K562 (cell line): ENCODE data around the gene SCAMP5. TPM values are rescaled to one million over a fixed set of nuclear protein-coding genes. Genes with fewer than 3 reads are reported as not detected.

Experiments
- ATAC-seq: fragments of 200-7000 bp; cut with Tn5 transposase; 3 replicates; pipeline ENCODE4 v1.9.1; 2020; ENCODE audit warnings: moderate library complexity
- BruUV-seq: library from RNA; stranded (reverse); fragments of 400-500 nt; replicated peaks from 2 replicates; lab custom pipeline; 2021; lab: Mats Ljungman, UMichigan
- CTCF ChIA-PET: fragments of 300-600 bp; formaldehyde crosslinking; extraction: SDS; loops from one replicate; lab custom pipeline; 2021; ENCODE audit warnings: low intra/inter-chr PET ratio; lab: Yijun Ruan, JAX
- POLR2A ChIA-PET: fragments of 300-600, 350-650 bp; sonication (Branson Sonifier 250); formaldehyde crosslinking; extraction: SDS; loops from one replicate; lab custom pipeline; 2021; ENCODE audit warnings: antibody characterized with exemption, inconsistent platforms; lab: Yijun Ruan, JAX
- DNase-seq, 4 experiments: peaks; one replicate each; pipeline versions ENCODE4 v3.0.0 to v3.0.0-alpha.2; 2011 to 2018; ENCODE audit warnings: low spot score in 3 of 4, mixed read lengths in 3 of 4; ENCODE audit errors: extremely low read depth in 1 of 4
- FAIRE-seq: peaks from 2 replicates; lab custom pipeline; 2011; peaks lifted over from hg19 to GRCh38; lab: Jason Lieb, UNC
- H2AFZ ChIP-seq: 2 replicates; pipeline ENCODE4 v1.6.0; 2011; ENCODE audit warnings: low read depth, low read length, control low read depth, inconsistent platforms
- H3K27ac ChIP-seq: fragments of 200-600 bp; 3 replicates; pipeline ENCODE4 v1.8.0; 2011; ENCODE audit warnings: low read depth, mild to moderate bottlenecking, control low read depth, inconsistent platforms, low read length, moderate library complexity, mixed read lengths; ENCODE audit errors: extremely low read depth
- H3K27me3 ChIP-seq, 2 experiments: fragments of 300-600 bp in 1 of 2; 2 replicates in 1 of 2; 3 replicates in 1 of 2; pipeline versions ENCODE4 v1.6.0 to v1.8.0; 2011; ENCODE audit warnings: inconsistent platforms in 2 of 2, low read length in 2 of 2, mild to moderate bottlenecking in 1 of 2, mixed read lengths in 1 of 2, moderate library complexity in 1 of 2; ENCODE audit not compliant: control insufficient read depth in 2 of 2, insufficient read depth in 2 of 2
- H3K36me3 ChIP-seq: fragments of 300-600 bp; 3 replicates; pipeline ENCODE4 v1.8.0; 2011; ENCODE audit warnings: mild to moderate bottlenecking, low read length, inconsistent platforms; ENCODE audit not compliant: control insufficient read depth, insufficient read depth
- H3K4me1 ChIP-seq, 2 experiments: fragments of 200-600 bp in 1 of 2; replicated peaks in 1 of 2; 2 replicates in 1 of 2; 3 replicates in 1 of 2; pipeline versions ENCODE4 v1.5.1 to v1.8.0; 2011; ENCODE audit warnings: inconsistent platforms in 2 of 2, low read length in 2 of 2, mild to moderate bottlenecking in 1 of 2, mixed read lengths in 1 of 2, moderate library complexity in 1 of 2; ENCODE audit not compliant: control insufficient read depth in 2 of 2, insufficient read depth in 2 of 2
- H3K4me2 ChIP-seq: 2 replicates; pipeline ENCODE4 v1.6.1; 2011; ENCODE audit warnings: low read length, control low read depth, inconsistent platforms, mixed read lengths; ENCODE audit not compliant: insufficient read depth
- H3K4me3 ChIP-seq: fragments of 200-600 bp; sonication (generic), shearing (Covaris generic); 2 replicates; pipeline ENCODE4 v1.5.1; 2016; ENCODE audit warnings: control low read depth, inconsistent platforms
- H3K79me2 ChIP-seq: fragments of 200-600 bp; 3 replicates; pipeline ENCODE4 v1.8.0; 2011; ENCODE audit warnings: low read length, inconsistent platforms; ENCODE audit not compliant: control insufficient read depth, insufficient read depth
- H3K9ac ChIP-seq, 2 experiments: 2 replicates each; pipeline versions ENCODE4 v1.6.0 to v1.6.1; 2011; ENCODE audit warnings: low read depth in 2 of 2, low read length in 2 of 2, control low read depth in 1 of 2, inconsistent platforms in 1 of 2, mild to moderate bottlenecking in 1 of 2, mixed read lengths in 1 of 2; ENCODE audit not compliant: insufficient read depth in 1 of 2
- H3K9me1 ChIP-seq: one replicate; pipeline ENCODE4 v1.6.0; 2011; ENCODE audit warnings: inconsistent platforms, mild to moderate bottlenecking, low read length, moderate library complexity; ENCODE audit not compliant: control insufficient read depth, insufficient read depth
- H3K9me3 ChIP-seq: replicated peaks from 2 replicates; pipeline ENCODE4 v1.5.1; 2011; ENCODE audit warnings: low read depth, low read length, inconsistent platforms; ENCODE audit not compliant: control insufficient read depth, insufficient read depth
- H4K20me1 ChIP-seq: replicated peaks from 2 replicates; pipeline ENCODE4 v1.6.1; 2011; ENCODE audit warnings: low read length, inconsistent platforms, mixed read lengths; ENCODE audit not compliant: control insufficient read depth, insufficient read depth
- ATF3 ChIP-seq, 2 experiments: fragments of 450-650 bp in 1 of 2; sonication (generic) in 1 of 2; formaldehyde crosslinking in 1 of 2; IDR thresholded peaks in 1 of 2; conservative IDR thresholded peaks in 1 of 2; 2 replicates each; pipeline versions ENCODE4 v1.6.1 to v1.8.1; 2016 to 2023; ENCODE audit warnings: mild to moderate bottlenecking in 2 of 2, moderate library complexity in 2 of 2, inconsistent platforms in 1 of 2, missing genetic modification reagents in 1 of 2
- GTF2F1 ChIP-seq: IDR thresholded peaks from 2 replicates; pipeline ENCODE4 v1.6.1; 2011; ENCODE audit warnings: low read depth, low read length, improper control_type of control experiment
- NR2C1 ChIP-seq, 2 experiments: fragments of 450-650 bp; IDR thresholded peaks; 2 replicates each; pipeline ENCODE4 v1.6.1; 2017; ENCODE audit warnings: mild to moderate bottlenecking in 2 of 2, antibody characterized with exemption in 1 of 2, inconsistent platforms in 1 of 2, missing compliant biosample characterization in 1 of 2, missing genetic modification characterization in 1 of 2
- PTTG1 ChIP-seq: fragments of 450-650 bp; IDR thresholded peaks from 2 replicates; pipeline ENCODE4 v1.6.1; 2016; ENCODE audit warnings: low read depth, mild to moderate bottlenecking, missing genetic modification characterization, missing compliant biosample characterization
- WHSC1 ChIP-seq: IDR thresholded peaks from one replicate; pipeline ENCODE4 v1.6.1; 2012; ENCODE audit warnings: low read length, control low read depth, inconsistent platforms
- ZNF764 ChIP-seq: fragments of 250-450 bp; sonication (Bioruptor Pico); IDR thresholded peaks from 2 replicates; pipeline ENCODE4 v1.4.0; 2020; ENCODE audit warnings: low read depth, mild to moderate bottlenecking, moderate library complexity
- WGBS: fragments of 100-300 bp; shearing (Covaris generic); methylation state at CpG from one replicate; pipeline ENCODE4 v1.1.6; 2016; ENCODE audit warnings: low coverage, mixed read lengths; ENCODE audit not compliant: insufficient coverage; ENCODE audit errors: missing lambda C conversion rate; 5-methylcytosine and 5-hydroxymethylcytosine counted together
- in situ Hi-C: fragments of 300-500 bp; cut with MboI; formaldehyde crosslinking; loops from 4 replicates; pipeline ENCODE4 v1.15.0; 2018; ENCODE audit warnings: inconsistent platforms, mixed read lengths
- intact Hi-C: fragments of 100-400 bp; cut with micrococcal nuclease; formaldehyde crosslinking; loops from 2 replicates; pipeline ENCODE4 v1.14.2; 2022
- polyA plus RNA-seq, 8 experiments: library from polyadenylated mRNA; depleted of rRNA in 4 of 8; stranded (reverse) in 5 of 8; unstranded in 3 of 8; fragments of >200 nt; fragmentation: Nextera tagmentation in 2 of 8; fragmentation: Illumina TruSeq in 1 of 8; extraction: Ambion mirVana in 2 of 8; extraction: Trizol in 1 of 8; gene quantifications; 2 replicates each; pipeline versions ENCODE4 v1.2.1 to v1.2.3, GENCODE V29; 2011 to 2014; ENCODE audit warnings: inconsistent platforms in 1 of 8, missing spikeins in 1 of 8
- total RNA-seq, 7 experiments: library from RNA; depleted of rRNA in 6 of 7; stranded (reverse); fragments of >200 nt in 6 of 7; fragmentation: Illumina TruSeq in 2 of 7; extraction: Trizol in 2 of 7; gene quantifications; 2 replicates each; pipeline versions ENCODE4 v1.2.1 to v1.2.3, GENCODE V29; 2011 to 2021; ENCODE audit warnings: low replicate concordance in 1 of 7

The SCAMP5 gene
- total and polyA plus RNA-seq, 9 of the 15 experiments (the other 6 are each of a cell fraction or from before 2014, with no cell fraction given) = 0.09 to 0.29 (median 0.19) TPM; not detected in 5

DNA sequence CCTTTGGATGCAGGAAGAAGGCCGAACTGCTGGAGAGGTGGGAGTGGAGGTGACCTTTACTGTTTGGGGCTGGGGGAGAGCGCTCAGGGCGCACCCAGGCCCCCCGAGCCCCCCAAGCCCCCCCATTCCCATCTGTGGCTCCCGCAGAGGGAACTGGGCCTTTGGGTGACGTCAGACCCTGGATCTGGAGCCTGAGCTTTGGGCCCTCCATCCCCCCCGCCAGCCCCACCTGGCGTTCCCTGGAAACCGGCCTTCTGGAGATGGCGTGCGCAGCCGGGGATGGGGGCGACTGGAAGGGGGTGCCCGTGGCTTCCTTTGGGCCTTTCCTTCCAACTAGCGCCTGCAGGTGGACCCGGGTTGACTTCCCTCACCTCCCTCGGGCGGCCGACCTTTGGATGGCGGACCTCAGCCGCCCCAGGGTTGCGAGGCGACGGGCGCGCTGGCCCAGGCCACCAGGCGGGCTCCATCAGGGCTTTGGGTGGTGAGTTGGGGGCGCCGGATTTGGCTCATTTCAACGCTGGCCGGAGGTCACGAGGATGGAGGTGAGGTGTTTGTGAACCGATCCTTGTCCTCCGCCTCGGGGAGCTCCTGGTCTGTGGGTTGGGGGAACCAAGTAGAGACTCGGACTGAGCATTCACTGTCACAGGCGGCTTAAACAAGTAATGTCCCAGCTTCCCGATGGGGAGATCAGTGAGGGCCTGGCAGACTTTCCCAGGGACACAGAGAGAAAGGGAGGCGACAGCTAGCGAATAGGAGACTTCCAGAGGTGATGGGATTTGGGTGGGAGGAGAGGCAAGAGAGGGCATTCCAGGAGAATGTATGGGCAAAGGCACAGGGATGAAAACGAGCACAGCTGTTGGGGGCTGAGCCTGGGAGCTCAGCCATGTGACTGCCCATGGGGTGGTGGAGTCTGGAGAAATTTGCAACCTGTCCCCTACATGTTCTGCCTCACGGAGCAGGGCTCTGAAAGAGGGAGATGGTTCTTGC, 709 bp downstream of the SCAMP5 start:
- no peaks in the 10 kb centered on the region for H3K36me3 ChIP-seq
- 27% methylated on average over 28 of the region's 42 CpGs for WGBS
- ChIA-PET CTCF (interaction anchor here (0.6 kb wide), 1 partner anchor 220 kb away, joined by 3 read pairs; no protein-coding TSS in a partner anchor), POLR2A (interaction anchor here (1.2 kb wide), 1 partner anchor 104 kb away, joined by 4 read pairs; no protein-coding TSS in a partner anchor)
- no peak for DNase-seq
- H3K4me2 ChIP-seq = peak overlapping the region; percentile 58
- H3K9ac ChIP-seq = peak overlapping the region in 1 of 2 experiments; percentile 85; a peak in 2 of 4 replicates
- intact Hi-C loops = no loop called here
- no peak for FAIRE-seq
- peaks cover 0 to 14% of the 10 kb centered on the region in 2 experiments; a peak in 3 of 5 replicates for H3K4me1 ChIP-seq
- no peak overlapping the region for H3K27ac ChIP-seq
- ATAC-seq = no peak
- H3K9me3 ChIP-seq = no peaks in the 10 kb centered on the region
- H3K79me2 ChIP-seq = no peaks in the 10 kb centered on the region
- peak overlapping the region; percentile 41 for H3K4me3 ChIP-seq
- peak overlapping the region; percentile 70; the same call in 1 of the 2 replicates for H2AFZ ChIP-seq
- BruUV-seq = no TSS peak
- H4K20me1 ChIP-seq = peaks cover 8% of the 10 kb centered on the region
- TF ChIP-seq PTTG1 (no peak), WHSC1 (no peak), NR2C1 (IDR thresholded peaks at IDR 0.05) (no peak), NR2C1 (tag; IDR thresholded peaks at IDR 0.05) (no peak), ATF3 (IDR thresholded peaks at IDR 0.05) (peak; percentile 39; the same call in 1 of the 2 replicates), ATF3 (CRISPR knock-in tag; conservative IDR thresholded peaks at IDR 0.05) (no peak), ZNF764 (CRISPR knock-in tag) (no peak), GTF2F1 (no peak)
- H3K27me3 ChIP-seq = peaks cover 13 to 43% of the 10 kb centered on the region in 2 experiments
- H3K9me1 ChIP-seq = peaks cover 2% of the 10 kb centered on the region
- in situ Hi-C loops = no loop called here
